Stimulated activated naive CD8-positive, alpha-beta T cell treated with anti-CD3 and anti-CD28 coated beads, Interleukin-15, Interleukin-2, amounts not matched to agents 100 U/mL and 50 U/mL, for 24 hours (primary cell): ENCODE measurements around the gene CD36.

Source experiments
- ATAC-seq: fragments of 150-1000 bp; cut with Tn5 transposase; one replicate; pipeline ENCODE4 v1.10.0; 2021
- DNase-seq: peaks from one replicate; pipeline ENCODE4 v3.0.0; 2021

Gene CD36

GRCh38 chr7:80624763-80625162 lies 13.7 kb upstream of the CD36 start:
- no peak for DNase-seq
- ATAC-seq: no peak

DNA sequence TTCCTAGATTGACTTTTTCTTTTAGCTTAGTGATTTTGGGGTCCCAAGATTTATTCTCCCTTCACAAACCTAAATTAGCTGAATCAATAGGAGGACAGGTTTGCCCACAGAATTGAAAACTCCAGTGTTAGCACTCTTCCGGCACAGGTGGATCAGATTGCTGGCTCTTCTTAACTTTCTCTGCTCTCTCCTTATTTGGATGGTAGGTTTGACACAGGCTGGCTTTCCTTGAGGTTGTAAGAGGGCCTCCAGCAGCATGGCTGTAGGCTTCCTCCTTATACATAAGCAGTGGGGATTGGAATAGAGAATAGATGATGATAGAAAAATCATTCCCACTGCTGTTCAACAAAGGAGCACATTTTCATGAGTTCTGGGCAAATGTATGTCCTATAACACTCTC lies 9.4 kb upstream of the CD36 start:
- DNase-seq: no peak

DNA sequence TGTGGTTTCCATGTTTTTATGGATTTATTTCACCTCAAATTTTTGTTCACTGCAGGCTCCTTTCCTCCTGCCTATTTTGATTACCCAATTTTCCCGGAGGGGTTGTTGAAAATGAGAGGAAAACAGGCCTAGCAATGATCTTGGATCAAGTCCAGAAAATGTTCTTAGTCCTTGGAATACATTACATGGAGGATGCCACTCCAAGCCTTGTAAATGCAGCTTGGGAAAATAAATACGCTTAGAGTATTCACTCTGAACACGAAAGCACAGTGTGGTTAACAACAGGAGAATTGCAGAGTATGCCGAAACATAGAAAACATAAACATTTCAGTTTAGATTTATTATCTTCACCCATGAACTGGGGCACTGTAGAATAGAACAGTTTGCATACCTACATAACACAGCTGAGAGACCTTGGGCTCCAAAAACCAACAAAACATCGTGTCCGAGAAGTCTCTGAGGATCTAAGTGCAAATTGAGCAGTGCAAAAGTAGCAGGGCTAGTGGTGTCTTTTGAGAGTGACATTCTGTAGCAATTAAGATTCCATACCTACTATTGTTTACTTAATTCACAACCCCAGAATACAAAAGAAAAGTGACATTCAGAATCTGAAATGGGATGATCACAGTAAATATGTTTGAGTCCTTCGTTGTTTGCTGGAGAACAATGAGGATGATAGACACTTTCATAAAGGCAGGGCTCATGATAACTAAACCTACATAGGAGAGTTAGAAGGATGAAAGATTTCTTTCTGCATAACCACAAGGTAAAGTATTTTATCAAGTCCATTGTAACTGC lies 7.6 kb upstream of the CD36 start:
- ATAC-seq (no peak), DNase-seq (no peak)

More for the DNA sequence above, 9.4 kb upstream of the CD36 start:
- no peak for ATAC-seq

DNA sequence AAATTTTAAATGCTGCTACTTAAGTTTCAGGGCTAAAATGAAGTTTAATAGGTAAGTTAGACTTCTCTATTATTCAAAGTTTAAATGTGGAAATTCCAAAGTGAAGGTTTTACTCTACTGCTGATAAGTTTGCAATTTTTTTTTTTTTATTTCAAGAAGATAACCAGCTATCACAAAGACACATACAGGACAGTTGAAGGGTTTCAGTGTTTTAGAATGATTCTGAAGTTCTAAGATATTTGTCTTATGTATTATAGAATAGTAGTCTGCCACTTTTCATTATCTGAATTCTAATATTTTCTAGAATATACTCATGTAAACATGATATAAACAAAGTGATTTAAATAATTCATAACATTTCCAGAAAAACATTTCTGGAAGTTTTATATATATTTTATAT lies 7.0 kb upstream of the CD36 start:
- no peak for DNase-seq
- ATAC-seq: no peak

GRCh38 chr7:80632139-80632538 lies 6.3 kb upstream of the CD36 start:
- DNase-seq: no peak
- no peak for ATAC-seq

GRCh38 chr7:80632819-80633218 lies 5.6 kb upstream of the CD36 start:
- DNase-seq: no peak

DNA sequence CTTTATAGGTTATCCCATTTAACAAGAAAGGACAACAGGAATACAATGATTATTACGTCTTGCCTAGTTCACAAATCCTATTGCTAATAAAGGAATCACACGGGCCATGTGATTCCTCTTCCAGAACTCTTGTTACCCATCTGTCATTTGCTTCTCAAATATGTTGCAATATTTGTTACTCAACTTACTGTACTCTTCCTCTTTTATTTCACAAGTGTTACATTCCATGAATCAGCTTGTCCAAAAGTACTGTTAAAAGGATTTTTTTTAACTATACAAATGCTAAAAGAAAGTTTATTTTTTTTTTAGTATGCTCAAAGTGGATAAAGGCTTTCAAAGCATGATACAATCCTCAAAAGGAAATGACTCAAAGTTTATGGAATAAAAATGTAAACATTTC lies 3.9 kb upstream of the CD36 start:
- ATAC-seq: no peak
- DNase-seq: no peak

More at GRCh38 chr7:80632819-80633218, 5.6 kb upstream of the CD36 start:
- ATAC-seq: no peak

- no peak for ATAC-seq
- no peak for DNase-seq
Observed at GRCh38 chr7:80635533-80635932, 2.9 kb upstream of the CD36 start.

DNA sequence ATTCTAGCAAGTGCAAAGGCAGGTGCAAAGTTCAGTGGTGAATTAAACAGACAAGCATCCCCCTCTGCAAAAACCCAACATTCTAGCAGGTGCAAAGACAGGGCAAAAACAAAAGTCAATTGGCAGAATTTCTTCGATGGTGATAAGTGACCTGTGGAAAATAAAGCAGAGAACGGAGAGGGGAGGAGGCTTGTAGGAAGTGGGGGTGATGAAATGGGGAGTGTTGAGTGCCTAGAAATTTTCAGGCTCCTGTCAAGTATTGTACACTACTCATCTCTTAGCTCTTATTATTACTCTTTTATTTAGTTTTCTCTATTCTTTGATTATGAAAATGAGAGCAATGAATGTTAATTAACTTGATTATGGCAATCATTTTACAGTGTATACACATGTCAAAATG lies 2.4 kb upstream of the CD36 start:
- no peak for ATAC-seq

GRCh38 chr7:80636709-80637108 lies 1.7 kb upstream of the CD36 start:
- no peak for DNase-seq
- ATAC-seq: no peak

More for the DNA sequence above, 2.4 kb upstream of the CD36 start:
- no peak for DNase-seq

DNA sequence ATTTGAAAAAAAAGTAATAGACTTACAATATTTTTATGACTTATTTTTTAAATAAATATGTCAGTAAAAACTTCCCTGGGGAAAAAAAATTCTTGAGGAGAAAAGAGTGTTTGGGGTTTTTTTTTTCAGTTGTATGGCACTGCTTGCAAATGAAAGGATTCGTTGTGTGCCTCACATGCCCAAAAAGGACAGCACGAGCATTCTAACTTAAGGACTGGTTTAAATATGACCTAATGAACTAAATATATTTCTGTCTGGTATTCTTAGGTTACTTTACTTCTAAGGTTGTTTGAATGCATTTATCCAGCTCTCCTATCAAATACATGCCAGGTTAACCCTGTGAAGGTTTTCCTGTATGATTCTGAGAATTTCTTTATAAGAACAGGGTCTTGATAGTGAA lies 988 bp upstream of the CD36 start:
- ATAC-seq (no peak), DNase-seq (no peak)

GRCh38 chr7:80639011-80639410 lies 569 bp downstream of the CD36 start:
- no peak for DNase-seq
- ATAC-seq: no peak

- DNase-seq (no peak), ATAC-seq (no peak)
Observed at GRCh38 chr7:80640846-80641245, 2.4 kb downstream of the CD36 start.

- ATAC-seq (no peak), DNase-seq (no peak)
Observed at GRCh38 chr7:80641548-80641947, 3.1 kb downstream of the CD36 start.

GRCh38 chr7:80642871-80643270 lies 4.4 kb downstream of the CD36 start:
- no peak for DNase-seq
- ATAC-seq: no peak

DNA sequence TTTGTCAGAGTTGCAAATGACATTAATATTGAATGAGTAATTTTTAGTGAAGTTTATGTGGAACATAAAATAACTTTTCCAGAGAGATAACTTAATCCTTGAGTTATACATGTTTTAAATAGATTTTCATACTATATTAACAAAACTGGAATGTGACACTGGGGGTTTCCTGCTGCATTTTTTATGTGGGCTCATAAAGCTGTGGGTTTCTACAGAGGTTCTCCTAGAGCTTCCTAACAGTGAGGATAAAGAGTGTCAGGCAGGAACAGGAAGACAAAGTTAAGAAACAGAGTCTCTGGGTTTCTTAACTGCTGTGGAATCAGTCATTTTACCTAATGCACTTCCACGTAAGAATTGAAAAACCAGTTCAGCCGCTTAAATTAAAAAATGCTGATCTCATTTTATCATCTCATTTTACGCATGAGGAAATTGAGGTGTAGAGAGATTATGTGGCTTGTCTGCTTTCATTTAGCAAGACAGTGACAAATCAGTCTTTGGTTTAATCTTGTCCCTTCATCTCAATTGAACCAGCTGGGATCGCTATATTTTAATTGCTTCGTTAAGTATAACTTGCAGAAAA lies 5.0 kb downstream of the CD36 start:
- no peak for DNase-seq

GRCh38 chr7:80644054-80644453 lies 5.6 kb downstream of the CD36 start:
- ATAC-seq (no peak), DNase-seq (no peak)

More for the DNA sequence above, 5.0 kb downstream of the CD36 start:
- no peak for ATAC-seq

DNA sequence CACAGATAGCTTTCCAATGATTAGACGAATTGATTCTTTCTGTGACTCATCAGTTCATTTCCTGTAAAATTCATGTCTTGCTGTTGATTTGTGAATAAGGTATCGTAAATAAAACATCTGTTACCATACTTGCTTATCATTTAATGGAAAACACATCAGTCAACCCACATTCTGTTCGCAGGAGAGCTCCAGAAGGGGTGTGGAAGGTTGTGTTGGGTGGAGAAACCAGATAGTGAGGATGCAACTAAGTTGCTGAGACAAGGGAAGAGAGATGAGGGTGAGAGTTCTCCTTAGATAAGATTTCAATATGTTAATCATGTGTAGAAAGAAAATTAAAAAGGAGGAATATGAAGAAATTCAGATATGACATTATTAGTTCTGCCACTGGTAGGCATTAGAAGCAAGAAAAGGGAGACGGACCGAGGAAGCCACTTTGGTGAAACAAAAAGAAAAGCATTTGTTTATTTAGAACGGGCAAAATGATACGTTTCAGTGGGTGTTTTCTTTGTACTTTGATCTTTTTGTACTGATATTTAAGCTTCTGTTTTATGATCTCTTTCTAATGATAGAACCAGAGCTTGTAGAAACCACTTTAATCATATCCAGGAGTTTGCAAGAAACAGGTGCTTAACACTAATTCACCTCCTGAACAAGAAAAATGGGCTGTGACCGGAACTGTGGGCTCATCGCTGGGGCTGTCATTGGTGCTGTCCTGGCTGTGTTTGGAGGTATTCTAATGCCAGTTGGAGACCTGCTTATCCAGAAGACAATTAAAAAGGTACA lies 7.8 kb downstream of the CD36 start:
- DNase-seq: no peak
- ATAC-seq: no peak

- DNase-seq: no peak
- no peak for ATAC-seq
Observed at GRCh38 chr7:80647436-80647835, 9.0 kb downstream of the CD36 start.

- no peak for ATAC-seq
- DNase-seq: no peak
Observed at GRCh38 chr7:80648031-80648600, 9.7 kb downstream of the CD36 start.

DNA sequence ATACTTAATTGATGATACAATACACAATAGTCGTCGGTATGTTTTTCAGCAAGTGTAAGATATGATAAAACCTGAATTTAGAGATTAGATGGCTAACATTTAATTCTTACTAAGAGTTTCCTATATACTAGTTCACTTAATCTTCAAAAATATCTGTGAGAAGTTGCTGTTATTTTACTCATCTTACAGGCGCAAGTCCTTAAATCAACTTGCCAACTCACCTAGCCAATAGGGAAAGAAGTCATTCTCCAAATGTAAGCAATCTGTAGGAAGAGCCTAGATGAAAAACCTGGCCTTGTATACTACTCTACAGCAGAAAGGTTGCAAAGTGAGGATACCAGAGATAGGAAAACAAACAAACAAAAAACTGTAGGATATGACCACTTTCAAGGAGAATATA lies 10.6 kb downstream of the CD36 start:
- ATAC-seq: no peak
- no peak for DNase-seq

- DNase-seq (no peak), ATAC-seq (no peak)
Observed at GRCh38 chr7:80650030-80650429, 11.6 kb downstream of the CD36 start.

- ATAC-seq (no peak), DNase-seq (no peak)
Observed at GRCh38 chr7:80651471-80651870, 13.0 kb downstream of the CD36 start.
